CD4-positive, CD25-positive, alpha-beta regulatory T cell (primary cell): Measurements from ENCODE around the gene TTYH3. TPM values are rescaled to one million over a fixed set of nuclear protein-coding genes. Genes with fewer than 3 reads are reported as not detected.

Source experiments
- ATAC-seq, 2 donors: fragments of 150-1000 bp; cut with Tn5 transposase; one replicate each; pipeline ENCODE4 v1.10.0; 2021; ENCODE audit warnings: low read depth in 2 of 2, moderate number of reproducible peaks in 2 of 2, moderate library complexity in 1 of 2
- DNase-seq, 3 donors: peaks; one replicate each; pipeline versions ENCODE4 v3.0.0 to v3.0.0-alpha.2; 2012 to 2022; ENCODE audit warnings: mixed read lengths in 1 of 3
- H3K27ac ChIP-seq: one replicate; pipeline ENCODE4 v1.7.0; 2013; ENCODE audit warnings: mild to moderate bottlenecking, low read length; ENCODE audit not compliant: insufficient read depth, poor library complexity, severe bottlenecking
- H3K27me3 ChIP-seq: one replicate; pipeline ENCODE4 v1.7.0; 2013; ENCODE audit warnings: low read length; ENCODE audit not compliant: control insufficient read depth, insufficient read depth
- H3K36me3 ChIP-seq: one replicate; pipeline ENCODE4 v1.7.0; 2013; ENCODE audit warnings: mild to moderate bottlenecking, low read length, moderate library complexity; ENCODE audit not compliant: control insufficient read depth, insufficient read depth
- H3K4me1 ChIP-seq: 2 replicates; pipeline ENCODE4 v1.7.0; 2013; ENCODE audit warnings: mild to moderate bottlenecking, low read length; ENCODE audit not compliant: insufficient read depth, control insufficient read depth, poor library complexity, severe bottlenecking
- H3K4me3 ChIP-seq: one replicate; pipeline ENCODE4 v1.7.0; 2013; ENCODE audit warnings: low read depth, mild to moderate bottlenecking, low read length, moderate library complexity
- H3K9me3 ChIP-seq, 2 experiments: 1 replicate in 1 of 2; 2 replicates in 1 of 2; pipeline ENCODE4 v1.7.0; 2013; ENCODE audit warnings: low read length in 2 of 2, mild to moderate bottlenecking in 1 of 2, moderate library complexity in 1 of 2; ENCODE audit not compliant: control insufficient read depth in 2 of 2
- H3K27ac Mint-ChIP-seq, 3 donors: one replicate each; pipeline ENCODE4 v1.8.0; 2020 to 2022; ENCODE audit warnings: mild to moderate bottlenecking in 3 of 3, mixed read lengths in 3 of 3, moderate library complexity in 2 of 3
- H3K27me3 Mint-ChIP-seq: one replicate; pipeline ENCODE4 v1.8.0; 2022; ENCODE audit warnings: mild to moderate bottlenecking, mixed read lengths
- H3K36me3 Mint-ChIP-seq: one replicate; pipeline ENCODE4 v1.8.0; 2020; ENCODE audit warnings: mixed read lengths
- H3K4me1 Mint-ChIP-seq, 4 donors: one replicate each; pipeline ENCODE4 v1.8.0; 2020 to 2022; ENCODE audit warnings: mixed read lengths in 4 of 4, mild to moderate bottlenecking in 1 of 4
- H3K4me3 Mint-ChIP-seq, 4 donors: one replicate each; pipeline ENCODE4 v1.8.0; 2020 to 2022; ENCODE audit warnings: mild to moderate bottlenecking in 4 of 4, mixed read lengths in 4 of 4, moderate library complexity in 3 of 4
- H3K9me3 Mint-ChIP-seq, 7 donors: one replicate each; pipeline ENCODE4 v1.8.0; 2020 to 2022; ENCODE audit warnings: mixed read lengths in 7 of 7, mild to moderate bottlenecking in 3 of 7, moderate library complexity in 2 of 7
- polyA plus RNA-seq, 4 donors: library from polyadenylated mRNA; unstranded; fragments of 300-500 nt; fragmentation: Illumina TruSeq; gene quantifications; one replicate each; pipeline ENCODE4 v1.2.3, GENCODE V29; 2021
- total RNA-seq: library from RNA; stranded (reverse); gene quantifications from one replicate; pipeline ENCODE4 v1.2.3, GENCODE V29; 2022

Gene TTYH3
- total and polyA plus RNA-seq, 5 donors from 2014 or later = 0.56 to 20.0 (median 1.4) TPM

GRCh38 chr7:2616387-2617324 lies 15.1 kb upstream of the TTYH3 start:
- Mint-ChIP-seq H3K36me3 (no peaks in the 10 kb centered on the region), H3K4me3 (no peak overlapping the region), H3K9me3 (peaks cover 0 to 1% (median 0%) of the 10 kb centered on the region in 7 donors), H3K27me3 (no peaks in the 10 kb centered on the region), H3K27ac (no peak overlapping the region), H3K4me1 (no peaks in the 10 kb centered on the region)
- Histone ChIP-seq H3K27ac (no peak overlapping the region), H3K9me3 (no peaks in the 10 kb centered on the region), H3K4me3 (no peak overlapping the region), H3K36me3 (no peaks in the 10 kb centered on the region), H3K4me1 (no peaks in the 10 kb centered on the region), H3K27me3 (no peaks in the 10 kb centered on the region)
- DNase-seq = no peak
- no peak for ATAC-seq

- H3K9me3 ChIP-seq = no peaks in the 10 kb centered on the region
- no peaks in the 10 kb centered on the region for H3K4me1 ChIP-seq
- H3K27ac Mint-ChIP-seq = no peak overlapping the region
- ATAC-seq = no peak
- no peaks in the 10 kb centered on the region for H3K27me3 Mint-ChIP-seq
- H3K4me3 ChIP-seq = no peak overlapping the region
- DNase-seq = no peak
- H3K27me3 ChIP-seq = no peaks in the 10 kb centered on the region
- H3K4me3 Mint-ChIP-seq = no peak overlapping the region
- no peaks in the 10 kb centered on the region for H3K36me3 Mint-ChIP-seq
- no peak overlapping the region for H3K27ac ChIP-seq
- no peaks in the 10 kb centered on the region for H3K4me1 Mint-ChIP-seq
- H3K36me3 ChIP-seq = no peaks in the 10 kb centered on the region
- H3K9me3 Mint-ChIP-seq = peaks cover 0 to 1% (median 0%) of the 10 kb centered on the region in 7 donors
Measured at GRCh38 chr7:2617325-2617905, 14.4 kb upstream of the TTYH3 start.

- H3K4me1 ChIP-seq = no peaks in the 10 kb centered on the region
- no peak for ATAC-seq
- no peak overlapping the region for H3K4me3 Mint-ChIP-seq
Measured at GRCh38 chr7:2619116-2619515, 12.7 kb upstream of the TTYH3 start.

GRCh38 chr7:2621061-2621828 lies 10.5 kb upstream of the TTYH3 start:
- DNase-seq (no peak), ATAC-seq (no peak)
- Mint-ChIP-seq H3K9me3 (peaks cover 0 to 1% (median 0%) of the 10 kb centered on the region in 7 donors), H3K27ac (no peak overlapping the region), H3K4me1 (no peaks in the 10 kb centered on the region), H3K27me3 (peaks cover 2% of the 10 kb centered on the region), H3K36me3 (no peaks in the 10 kb centered on the region), H3K4me3 (no peak overlapping the region)
- Histone ChIP-seq H3K27ac (no peak overlapping the region), H3K4me1 (no peaks in the 10 kb centered on the region), H3K36me3 (no peaks in the 10 kb centered on the region), H3K27me3 (no peaks in the 10 kb centered on the region), H3K4me3 (no peak overlapping the region), H3K9me3 (no peaks in the 10 kb centered on the region)

More at GRCh38 chr7:2619116-2619515, 12.7 kb upstream of the TTYH3 start:
- no peak overlapping the region for H3K27ac ChIP-seq
- H3K4me3 ChIP-seq = no peak overlapping the region
- no peaks in the 10 kb centered on the region for H3K27me3 ChIP-seq
- no peaks in the 10 kb centered on the region for H3K27me3 Mint-ChIP-seq
- H3K9me3 ChIP-seq = no peaks in the 10 kb centered on the region
- no peak for DNase-seq
- no peak overlapping the region for H3K27ac Mint-ChIP-seq
- H3K36me3 Mint-ChIP-seq = no peaks in the 10 kb centered on the region
- peaks cover 0 to 1% (median 0%) of the 10 kb centered on the region in 7 donors for H3K9me3 Mint-ChIP-seq
- H3K4me1 Mint-ChIP-seq = no peaks in the 10 kb centered on the region
- no peaks in the 10 kb centered on the region for H3K36me3 ChIP-seq

GRCh38 chr7:2621948-2622640 lies 9.7 kb upstream of the TTYH3 start:
- no peak overlapping the region for H3K4me3 Mint-ChIP-seq
- ATAC-seq = no peak
- no peak overlapping the region for H3K4me3 ChIP-seq

DNA sequence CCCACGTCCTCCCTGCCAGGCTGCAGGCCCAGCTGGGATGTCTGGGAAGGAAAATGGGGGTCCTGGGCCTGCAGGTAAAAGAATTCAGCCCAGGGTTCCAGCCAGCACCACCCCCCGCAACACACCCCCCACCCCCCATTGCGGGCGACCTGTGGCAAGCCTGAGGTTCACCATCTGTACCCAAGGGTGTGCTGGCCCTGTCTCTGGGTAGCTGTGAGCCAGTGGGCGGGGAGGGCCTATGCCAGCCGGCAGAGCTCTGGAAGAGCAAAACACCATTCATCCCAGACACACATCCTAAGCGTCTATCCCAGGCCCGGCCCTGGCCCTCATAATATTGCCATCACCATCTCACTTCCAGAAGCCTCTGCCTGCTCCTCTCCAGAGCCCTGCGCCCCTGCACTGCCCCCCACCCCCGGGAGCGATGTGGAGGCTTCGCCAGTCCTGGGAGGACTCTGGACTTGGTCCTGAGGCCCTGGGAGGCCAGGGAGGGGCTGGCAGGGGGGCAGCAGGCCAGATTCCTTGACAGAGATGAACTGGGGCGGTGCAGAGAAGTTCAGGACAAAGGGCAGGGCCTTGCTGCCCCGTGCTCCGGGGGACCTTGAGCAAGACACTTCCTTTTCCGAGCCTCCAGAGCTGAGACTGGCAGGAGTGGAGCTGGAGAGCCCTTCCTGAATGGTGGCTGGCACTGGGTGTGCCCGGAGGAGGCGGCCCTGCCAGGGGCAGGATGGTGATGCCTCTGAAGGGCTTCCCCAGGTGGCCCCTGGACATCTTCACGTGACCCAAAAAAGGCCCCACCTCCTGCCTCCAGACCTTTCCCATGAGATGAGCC lies 8.7 kb upstream of the TTYH3 start:
- Histone ChIP-seq H3K9me3 (no peaks in the 10 kb centered on the region), H3K27ac (no peak overlapping the region), H3K36me3 (no peaks in the 10 kb centered on the region), H3K27me3 (no peaks in the 10 kb centered on the region), H3K4me1 (no peaks in the 10 kb centered on the region), H3K4me3 (no peak overlapping the region)
- no peak overlapping the region for H3K4me3 Mint-ChIP-seq
- DNase-seq (no peak), ATAC-seq (no peak)
- peaks cover 0 to 1% (median 0%) of the 10 kb centered on the region in 7 donors for H3K9me3 Mint-ChIP-seq
- no peaks in the 10 kb centered on the region for H3K36me3 Mint-ChIP-seq
- peaks cover 5% of the 10 kb centered on the region for H3K27me3 Mint-ChIP-seq
- H3K27ac Mint-ChIP-seq = no peak overlapping the region
- no peaks in the 10 kb centered on the region for H3K4me1 Mint-ChIP-seq

More at GRCh38 chr7:2621948-2622640, 9.7 kb upstream of the TTYH3 start:
- peaks cover 5% of the 10 kb centered on the region for H3K27me3 Mint-ChIP-seq
- Histone ChIP-seq H3K4me1 (no peaks in the 10 kb centered on the region), H3K27me3 (no peaks in the 10 kb centered on the region), H3K36me3 (no peaks in the 10 kb centered on the region), H3K27ac (no peak overlapping the region), H3K9me3 (no peaks in the 10 kb centered on the region)
- H3K4me1 Mint-ChIP-seq = no peaks in the 10 kb centered on the region
- no peak overlapping the region for H3K27ac Mint-ChIP-seq
- no peak for DNase-seq
- H3K9me3 Mint-ChIP-seq = peaks cover 0 to 1% (median 0%) of the 10 kb centered on the region in 7 donors
- no peaks in the 10 kb centered on the region for H3K36me3 Mint-ChIP-seq

- DNase-seq (no peak), ATAC-seq (no peak)
- H3K9me3 ChIP-seq = no peaks in the 10 kb centered on the region
- no peaks in the 10 kb centered on the region for H3K27me3 ChIP-seq
- Mint-ChIP-seq H3K4me1 (no peaks in the 10 kb centered on the region), H3K27me3 (peaks cover 5% of the 10 kb centered on the region), H3K36me3 (no peaks in the 10 kb centered on the region), H3K9me3 (peaks cover 0 to 1% (median 0%) of the 10 kb centered on the region in 7 donors), H3K27ac (no peak overlapping the region), H3K4me3 (no peak overlapping the region)
- no peak overlapping the region for H3K27ac ChIP-seq
- H3K4me3 ChIP-seq = no peak overlapping the region
- no peaks in the 10 kb centered on the region for H3K4me1 ChIP-seq
- no peaks in the 10 kb centered on the region for H3K36me3 ChIP-seq
Measured at GRCh38 chr7:2623698-2624014, 8.1 kb upstream of the TTYH3 start.
